Spleen (tissue), 7 donors: ENCODE data around the gene CD79A.

Experiments used
- CTCF ChIP-seq, 11 experiments: fragments of 200-600 bp in 7 of 11; fragments of 450-650 bp in 4 of 11; sonication (generic) in 4 of 11; IDR thresholded peaks in 8 of 11; conservative IDR thresholded peaks in 3 of 11; 1 replicate in 7 of 11; 2 replicates in 4 of 11; pipeline versions ENCODE4 v1.4.0 to v1.8.0; 2016 to 2021; ENCODE audit warnings: antibody characterized with exemption in 11 of 11, inconsistent platforms in 4 of 11, mild to moderate bottlenecking in 1 of 11
- POLR2A ChIP-seq, 3 donors: fragments of 450-650 bp; IDR thresholded peaks; one replicate each; pipeline ENCODE4 v1.5.1; 2017; ENCODE audit warnings: antibody characterized with exemption in 3 of 3, mild to moderate bottlenecking in 1 of 3
- donor health status: DM: no; HTN: no; CAD: no; lungs with moderate emphysema.
- donor health status: DM: no; HTN: no; CAD: no.
- donor health status: DM: no; HTN: no; CAD: no.

- TF ChIP-seq POLR2A (IDR thresholded peaks at IDR 0.05) = no peak
- no peak for TF ChIP-seq CTCF (IDR thresholded peaks at IDR 0.05 in 8 of 11, conservative IDR thresholded peaks at IDR 0.05 in 3 of 11)
Observed at GRCh38 chr19:41906271-41906670, 29.2 kb downstream of the CD79A start.
